Esophagus muscularis mucosa (tissue), 4 donors: ENCODE measurements around the gene TRIM40. TPM values are rescaled to one million over a fixed set of nuclear protein-coding genes. Genes with fewer than 3 reads are reported as not detected.
A peak's percentile ranks its signal among the peaks of the same experiment; 100 is the strongest.
"Not testable (repeated sequence)": the region's sequence is repeated elsewhere in the genome, so short reads cannot be mapped to it uniquely, and the experiment has no call there.

Source experiments
- DNase-seq: peaks from one replicate; pipeline ENCODE4 v3.0.0-alpha.2; 2017; ENCODE audit errors: extremely low spot score
- H3K27ac ChIP-seq, 4 donors: fragments of 200-600 bp; sonication (generic); replicated peaks in 1 of 4; 1 replicate in 3 of 4; 2 replicates in 1 of 4; pipeline ENCODE4 v1.5.1; 2016 to 2019; ENCODE audit warnings: mild to moderate bottlenecking in 1 of 4
- H3K27me3 ChIP-seq, 4 donors: fragments of 200-600 bp; sonication (generic); one replicate each; pipeline versions ENCODE4 v1.5.1 to v1.6.0; 2016 to 2019
- H3K36me3 ChIP-seq, 4 donors: fragments of 200-600 bp; sonication (generic); one replicate each; pipeline ENCODE4 v1.5.1; 2016 to 2019
- H3K4me1 ChIP-seq, 4 donors: fragments of 200-600 bp; sonication (generic); one replicate each; pipeline ENCODE4 v1.5.1; 2016 to 2019
- H3K4me3 ChIP-seq, 4 donors: fragments of 200-600 bp; sonication (generic); 1 replicate in 2 of 4; 2 replicates in 2 of 4; pipeline ENCODE4 v1.5.1; 2016 to 2019; ENCODE audit warnings: mild to moderate bottlenecking in 4 of 4, moderate library complexity in 1 of 4
- H3K9me3 ChIP-seq, 4 donors: fragments of 200-600 bp; sonication (generic); 1 replicate in 3 of 4; 2 replicates in 1 of 4; pipeline ENCODE4 v1.5.1; 2016 to 2019
- CTCF ChIP-seq, 3 experiments: fragments of 200-600 bp in 2 of 3; fragments of 450-650 bp in 1 of 3; sonication (generic) in 2 of 3; IDR thresholded peaks; one replicate each; pipeline ENCODE4 v1.5.1; 2017 to 2019; ENCODE audit warnings: antibody characterized with exemption in 3 of 3, mild to moderate bottlenecking in 2 of 3, moderate library complexity in 1 of 3
- EP300 ChIP-seq: sonication (generic); formaldehyde crosslinking; IDR thresholded peaks from one replicate; pipeline ENCODE4 v1.6.1; 2017; ENCODE audit warnings: antibody characterized with exemption
- POLR2A ChIP-seq: fragments of 450-650 bp; IDR thresholded peaks from one replicate; pipeline ENCODE4 v1.6.1; 2017; ENCODE audit warnings: antibody characterized with exemption, moderate library complexity, mild to moderate bottlenecking, low read depth
- POLR2AphosphoS5 ChIP-seq, 2 donors: sonication (generic); formaldehyde crosslinking; IDR thresholded peaks; one replicate each; pipeline ENCODE4 v1.6.1; 2017; ENCODE audit warnings: antibody characterized with exemption in 2 of 2
- WGBS: methylation state at CpG from one replicate; pipeline ENCODE4 v1.1.5; 2018; 5-methylcytosine and 5-hydroxymethylcytosine counted together
- intact Hi-C: fragments of 100-400 bp; cut with DNase I; formaldehyde crosslinking; loops from one replicate; pipeline ENCODE4 v1.15.1; 2023
- total RNA-seq, 4 donors: library from RNA; depleted of rRNA; stranded (reverse); fragments of >200 nt; gene quantifications; one replicate each; pipeline versions ENCODE4 v1.1.0 to v1.2.1, GENCODE V29; 2016

The TRIM40 gene
- total RNA-seq, 4 donors from 2014 or later: not detected

- H3K9me3 ChIP-seq: no peaks in the 10 kb centered on the region
- peak; percentile 60 for DNase-seq
- H3K4me1 ChIP-seq: no peaks in the 10 kb centered on the region
- TF ChIP-seq POLR2AphosphoS5 (IDR thresholded peaks at IDR 0.05) (no peak), POLR2A (no peak), CTCF (IDR thresholded peaks at IDR 0.05) (no peak), EP300 (no peak)
- H3K4me3 ChIP-seq: no peak overlapping the region
- H3K36me3 ChIP-seq: no peaks in the 10 kb centered on the region
- intact Hi-C loops: no loop called here
- peaks cover 0 to 28% (median 0%) of the 10 kb centered on the region in 4 donors for H3K27me3 ChIP-seq
- H3K27ac ChIP-seq: no peak overlapping the region
- WGBS: 75% methylated on average over 12 of the region's 12 CpGs
Observed at GRCh38 chr6:30162265-30163089, 26.5 kb downstream of the TRIM40 start.

GRCh38 chr6:30163090-30163917 is 27.4 kb downstream of the TRIM40 start, which contains the start of gene TRIM15:
TSS of gene TRIM15 (plus strand) at chr6:30163546. CDS start at chr6:30163685, 139 bp downstream.
- WGBS: 70% methylated on average over 27 of the region's 31 CpGs
- TF ChIP-seq EP300 (no peak), POLR2AphosphoS5 (IDR thresholded peaks at IDR 0.05) (no peak), POLR2A (no peak), CTCF (IDR thresholded peaks at IDR 0.05) (no peak)
- Histone ChIP-seq H3K4me3 (no peak within 1 kb of the TSS), H3K27ac (no peak within 1 kb of the TSS), H3K9me3 (no peaks in the 10 kb centered on the region), H3K4me1 (no peaks in the 10 kb centered on the region), H3K27me3 (peaks cover 0 to 32% (median 0%) of the 10 kb centered on the region in 4 donors), H3K36me3 (no peaks in the 10 kb centered on the region)
- DNase-seq: peak; percentile 89
- intact Hi-C loops: no loop called here

GRCh38 chr6:30163918-30164654 is 28.1 kb downstream of the TRIM40 start:
- Histone ChIP-seq H3K4me1 (no peaks in the 10 kb centered on the region), H3K36me3 (no peaks in the 10 kb centered on the region), H3K4me3 (no peak overlapping the region), H3K9me3 (no peaks in the 10 kb centered on the region), H3K27ac (no peak overlapping the region), H3K27me3 (peaks cover 0 to 37% (median 0%) of the 10 kb centered on the region in 4 donors)
- intact Hi-C loops: no loop called here
- TF ChIP-seq EP300 (no peak), POLR2A (no peak), CTCF (IDR thresholded peaks at IDR 0.05) (no peak), POLR2AphosphoS5 (IDR thresholded peaks at IDR 0.05) (no peak)
- DNase-seq: peak; percentile 72
- 88% methylated on average over 16 of the region's 16 CpGs for WGBS

- Histone ChIP-seq H3K27ac (no peak overlapping the region), H3K4me3 (no peak overlapping the region), H3K27me3 (peaks cover 0 to 36% (median 0%) of the 10 kb centered on the region in 4 donors), H3K4me1 (no peaks in the 10 kb centered on the region), H3K9me3 (no peaks in the 10 kb centered on the region), H3K36me3 (no peaks in the 10 kb centered on the region)
- TF ChIP-seq CTCF (IDR thresholded peaks at IDR 0.05): no peak
- no peak for TF ChIP-seq POLR2A
- TF ChIP-seq POLR2AphosphoS5 (IDR thresholded peaks at IDR 0.05): no peak
- no peak for TF ChIP-seq EP300
- intact Hi-C loops: no loop called here
- DNase-seq: peak; percentile 66
- 74% methylated on average over 4 of the region's 4 CpGs for WGBS
Observed at GRCh38 chr6:30164714-30165113, 28.8 kb downstream of the TRIM40 start.

GRCh38 chr6:30165238-30165637 is 29.3 kb downstream of the TRIM40 start:
- H3K4me1 ChIP-seq, H3K4me3 ChIP-seq, DNase-seq, H3K36me3 ChIP-seq, intact Hi-C loops, H3K9me3 ChIP-seq, H3K27ac ChIP-seq: not testable (repeated sequence)
- 79% methylated on average over 1 of the region's 1 CpG for WGBS
- peaks cover 0 to 41% (median 0%) of the 10 kb centered on the region in 4 donors for H3K27me3 ChIP-seq
